C1 segment of cervical spinal cord (tissue), 14 donors: ENCODE results near the gene TTN.

Experiments used
- DNase-seq, 14 donors: peaks; one replicate each; lab custom pipeline; 2025; lab: John Stamatoyannopoulos, UW

The TTN gene

GRCh38 chr2:178734518-178734917 lies 72.7 kb downstream of the TTN start:
- DNase-seq = no peak

- DNase-seq = no peak
Observed at GRCh38 chr2:178733975-178734374, 73.2 kb downstream of the TTN start.

GRCh38 chr2:178732913-178733312 lies 74.3 kb downstream of the TTN start:
- DNase-seq = no peak

GRCh38 chr2:178731300-178731699 lies 75.9 kb downstream of the TTN start:
- no peak for DNase-seq

GRCh38 chr2:178730049-178730448 lies 77.2 kb downstream of the TTN start:
- no peak for DNase-seq

- no peak for DNase-seq
Observed at GRCh38 chr2:178723786-178724346, 83.4 kb downstream of the TTN start.

GRCh38 chr2:178722296-178722695 lies 84.9 kb downstream of the TTN start:
- no peak for DNase-seq

GRCh38 chr2:178718988-178719387 lies 88.2 kb downstream of the TTN start:
- DNase-seq = no peak

GRCh38 chr2:178718283-178718682 lies 88.9 kb downstream of the TTN start:
- DNase-seq = no peak

- DNase-seq = no peak
Observed at GRCh38 chr2:178716394-178716793, 90.8 kb downstream of the TTN start.

- no peak for DNase-seq
Observed at GRCh38 chr2:178715366-178715765, 91.9 kb downstream of the TTN start.

GRCh38 chr2:178707476-178707875 lies 99.7 kb downstream of the TTN start:
- DNase-seq = no peak

- DNase-seq = no peak
Observed at GRCh38 chr2:178704876-178705275, 102.3 kb downstream of the TTN start.

GRCh38 chr2:178702361-178702760 lies 104.9 kb downstream of the TTN start:
- no peak for DNase-seq

- DNase-seq = no peak
Observed at GRCh38 chr2:178700922-178701342, 106.3 kb downstream of the TTN start.

- DNase-seq = no peak
Observed at GRCh38 chr2:178700136-178700535, 107.1 kb downstream of the TTN start.

- DNase-seq = no peak
Observed at GRCh38 chr2:178692845-178693244, 114.4 kb downstream of the TTN start.

GRCh38 chr2:178689808-178690207 lies 117.4 kb downstream of the TTN start:
- DNase-seq = no peak

GRCh38 chr2:178683877-178684276 lies 123.3 kb downstream of the TTN start:
- DNase-seq = no peak

GRCh38 chr2:178681081-178681480 lies 126.1 kb downstream of the TTN start:
- DNase-seq = no peak

- DNase-seq = no peak
Observed at GRCh38 chr2:178679891-178680290, 127.3 kb downstream of the TTN start.

GRCh38 chr2:178677599-178677998 lies 129.6 kb downstream of the TTN start:
- no peak for DNase-seq

- DNase-seq = no peak
Observed at GRCh38 chr2:178676046-178676445, 131.2 kb downstream of the TTN start.

GRCh38 chr2:178674122-178674521 lies 133.1 kb downstream of the TTN start:
- no peak for DNase-seq
